ENCODE measurements around the gene SLC26A9. TPM values are rescaled to one million over a fixed set of nuclear protein-coding genes. Genes with fewer than 3 reads are reported as not detected.

Gene SLC26A9
- total and polyA plus RNA-seq, 2 donors (not counting 3 experiments of a cell fraction or from before 2014, with no cell fraction given): 0.10 to 0.20 TPM

- H3K4me3 ChIP-seq (replicated peaks in 1 of 3; ENCODE audit: insufficient read depth in 1 of 3, low read depth in 1 of 3, low read length in 3 of 3): no peak overlapping the region
- TF ChIP-seq FOS (IDR thresholded peaks at IDR 0.05; ENCODE audit: borderline replicate concordance, insufficient read depth, low read length) (no peak), POLR2A (IDR thresholded peaks at IDR 0.05; ENCODE audit: low read depth, low read length) (no peak), CTCF (IDR thresholded peaks at IDR 0.05; ENCODE audit: extremely low read depth in 1 of 2, insufficient read depth in 1 of 2, low read depth in 1 of 2, low read length in 2 of 2) (no peak), GATA2 (IDR thresholded peaks at IDR 0.05; ENCODE audit: insufficient read depth, insufficient read length, low read depth, low read length) (no peak), MYC (IDR thresholded peaks at IDR 0.05; ENCODE audit: low read depth, low read length) (no peak), EZH2 (IDR thresholded peaks at IDR 0.05; ENCODE audit: borderline replicate concordance, low read depth, low read length, severe bottlenecking) (no peak), MAX (IDR thresholded peaks at IDR 0.05; ENCODE audit: insufficient read depth, insufficient read length) (no peak), POLR2AphosphoS5 (IDR thresholded peaks at IDR 0.05; ENCODE audit: insufficient read depth, low read depth, low read length) (no peak), JUN (IDR thresholded peaks at IDR 0.05; ENCODE audit: borderline replicate concordance, insufficient read depth, insufficient read length, low read depth) (no peak)
- H3K27me3 ChIP-seq (ENCODE audit: control insufficient read depth in 2 of 2, insufficient read depth in 2 of 2, low read length in 2 of 2): peaks cover 6% of the 10 kb centered on the region in 2 experiments
- H3K9me3 ChIP-seq (replicated peaks; ENCODE audit: control insufficient read depth, insufficient read depth, low read length): no peaks in the 10 kb centered on the region
- no peak for DNase-seq (ENCODE audit: low read depth, low spot score)
- dilution Hi-C loops (cut with MboI; ENCODE audit: extremely low pct_ligation_motif_present, low sequenced_read_pairs): no loop called here
- no TSS peak for BruUV-seq (replicated peaks)
- no peak overlapping the region for H3K27ac ChIP-seq (ENCODE audit: insufficient read depth, low read depth, low read length)
- no peaks in the 10 kb centered on the region for H3K79me2 ChIP-seq (ENCODE audit: control insufficient read depth, insufficient read depth, low read length)
- H3K36me3 ChIP-seq (ENCODE audit: control insufficient read depth in 2 of 2, extremely low read depth in 1 of 2, insufficient read depth in 2 of 2, low read length in 2 of 2): no peaks in the 10 kb centered on the region
- no peak for FAIRE-seq
- no peak overlapping the region for H3K9ac ChIP-seq (replicated peaks; ENCODE audit: extremely low read depth, insufficient read depth, low read length)
- ChIA-PET CTCF (interaction anchor here (1.2 to 27.5 kb wide), 3 partner anchors 13 to 123 kb away, joined by 3 to 1606 read pairs (median 4); no protein-coding TSS in a partner anchor), POLR2A (no interaction called here)
- no peaks in the 10 kb centered on the region for H3K9me1 ChIP-seq (replicated peaks; ENCODE audit: control insufficient read depth, extremely low read depth, insufficient read depth, low read length)
- no peaks in the 10 kb centered on the region for H3K4me1 ChIP-seq (ENCODE audit: control insufficient read depth, extremely low read depth, insufficient read depth, low read length)
- no peak overlapping the region for H2AFZ ChIP-seq (ENCODE audit: low read depth, low read length)
- no peaks in the 10 kb centered on the region for H4K20me1 ChIP-seq (replicated peaks; ENCODE audit: control insufficient read depth, extremely low read depth, insufficient read depth, low read length)
- intact Hi-C loops (cut with micrococcal nuclease): loop anchor here (10.0 kb wide), 1 partner anchor 320 kb away; no protein-coding TSS in a partner anchor
- H3K4me2 ChIP-seq (ENCODE audit: insufficient read depth, low read length): no peak overlapping the region
Measured at GRCh38 chr1:205914730-205915129, 28.5 kb downstream of the SLC26A9 start.
